Measurements from ENCODE around the gene PPP1R11.

The PPP1R11 gene

DNA sequence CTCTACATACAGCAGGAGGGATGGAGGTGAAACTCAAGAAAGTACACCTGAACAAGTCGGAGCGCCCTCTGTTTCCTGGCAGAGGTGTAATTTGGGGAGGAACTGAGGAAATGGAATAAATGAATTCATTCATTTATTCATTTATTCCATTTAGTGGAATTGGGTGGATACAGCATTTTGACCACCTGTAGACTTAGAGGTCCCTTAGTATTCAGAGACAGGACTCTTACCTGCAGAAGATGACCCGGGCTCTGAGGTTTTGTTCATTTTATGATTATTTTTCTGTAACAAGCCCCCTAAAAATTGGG, 36.8 kb downstream of the PPP1R11 start:
- TF ChIP-seq, protein P1, sequence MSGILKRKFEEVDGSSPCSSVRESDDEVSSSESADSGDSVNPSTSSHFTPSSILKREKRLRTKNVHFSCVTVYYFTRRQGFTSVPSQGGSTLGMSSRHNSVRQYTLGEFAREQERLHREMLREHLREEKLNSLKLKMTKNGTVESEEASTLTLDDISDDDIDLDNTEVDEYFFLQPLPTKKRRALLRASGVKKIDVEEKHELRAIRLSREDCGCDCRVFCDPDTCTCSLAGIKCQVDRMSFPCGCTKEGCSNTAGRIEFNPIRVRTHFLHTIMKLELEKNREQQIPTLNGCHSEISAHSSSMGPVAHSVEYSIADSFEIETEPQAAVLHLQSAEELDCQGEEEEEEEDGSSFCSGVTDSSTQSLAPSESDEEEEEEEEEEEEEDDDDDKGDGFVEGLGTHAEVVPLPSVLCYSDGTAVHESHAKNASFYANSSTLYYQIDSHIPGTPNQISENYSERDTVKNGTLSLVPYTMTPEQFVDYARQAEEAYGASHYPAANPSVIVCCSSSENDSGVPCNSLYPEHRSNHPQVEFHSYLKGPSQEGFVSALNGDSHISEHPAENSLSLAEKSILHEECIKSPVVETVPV (CRISPR knock-in tag; IDR thresholded peaks at IDR 0.05), result no peak
- TF ChIP-seq RARB (CRISPR knock-in tag; IDR thresholded peaks at IDR 0.05) (no peak), BACH2 (CRISPR knock-in tag; IDR thresholded peaks at IDR 0.05; ENCODE audit: borderline replicate concordance) (no peak), GLIS3 (CRISPR knock-in tag; IDR thresholded peaks at IDR 0.05) (no peak), ISL1 (CRISPR knock-in tag; IDR thresholded peaks at IDR 0.05) (no peak), PPARA (CRISPR knock-in tag; IDR thresholded peaks at IDR 0.05; ENCODE audit: borderline replicate concordance) (no peak), ZNF8 (CRISPR knock-in tag; IDR thresholded peaks at IDR 0.05) (no peak), TOX (CRISPR knock-in tag; IDR thresholded peaks at IDR 0.05; ENCODE audit: borderline replicate concordance) (no peak), ZNF565 (CRISPR knock-in tag; conservative IDR thresholded peaks at IDR 0.05; ENCODE audit: low read depth) (no peak), ZFP30 (CRISPR knock-in tag; IDR thresholded peaks at IDR 0.05) (no peak), SNAI2 (CRISPR knock-in tag; IDR thresholded peaks at IDR 0.05) (no peak), ZFP3 (CRISPR knock-in tag; IDR thresholded peaks at IDR 0.05) (no peak)
- TF ChIP-seq, protein P2, sequence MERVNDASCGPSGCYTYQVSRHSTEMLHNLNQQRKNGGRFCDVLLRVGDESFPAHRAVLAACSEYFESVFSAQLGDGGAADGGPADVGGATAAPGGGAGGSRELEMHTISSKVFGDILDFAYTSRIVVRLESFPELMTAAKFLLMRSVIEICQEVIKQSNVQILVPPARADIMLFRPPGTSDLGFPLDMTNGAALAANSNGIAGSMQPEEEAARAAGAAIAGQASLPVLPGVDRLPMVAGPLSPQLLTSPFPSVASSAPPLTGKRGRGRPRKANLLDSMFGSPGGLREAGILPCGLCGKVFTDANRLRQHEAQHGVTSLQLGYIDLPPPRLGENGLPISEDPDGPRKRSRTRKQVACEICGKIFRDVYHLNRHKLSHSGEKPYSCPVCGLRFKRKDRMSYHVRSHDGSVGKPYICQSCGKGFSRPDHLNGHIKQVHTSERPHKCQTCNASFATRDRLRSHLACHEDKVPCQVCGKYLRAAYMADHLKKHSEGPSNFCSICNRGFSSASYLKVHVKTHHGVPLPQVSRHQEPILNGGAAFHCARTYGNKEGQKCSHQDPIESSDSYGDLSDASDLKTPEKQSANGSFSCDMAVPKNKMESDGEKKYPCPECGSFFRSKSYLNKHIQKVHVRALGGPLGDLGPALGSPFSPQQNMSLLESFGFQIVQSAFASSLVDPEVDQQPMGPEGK (CRISPR knock-in tag; IDR thresholded peaks at IDR 0.05; ENCODE audit: borderline replicate concordance), result no peak
- ATAC-seq, result no peak

DNA sequence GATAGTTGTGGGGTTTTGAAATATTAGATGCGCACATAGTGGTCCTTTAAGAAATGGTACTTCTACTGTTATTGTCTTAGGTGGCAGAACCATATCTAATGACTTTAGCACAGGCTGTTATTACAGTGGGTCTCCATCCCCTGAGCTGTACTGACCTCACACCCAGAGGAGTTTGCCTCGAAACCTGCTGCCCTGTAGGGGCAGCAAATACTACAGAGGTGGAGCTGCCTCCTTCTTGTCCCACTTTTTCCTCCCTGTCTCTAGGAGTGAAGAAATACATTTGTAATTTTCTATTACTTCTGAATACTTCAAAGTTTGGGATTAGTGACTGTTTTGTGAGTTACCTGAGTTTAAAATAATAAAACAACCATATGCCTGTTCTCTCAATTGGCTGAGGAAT, 37.7 kb downstream of the PPP1R11 start:
- no peak for ATAC-seq
- TF ChIP-seq ZNF70 (CRISPR knock-in tag; IDR thresholded peaks at IDR 0.05) (no peak), TCF4 (CRISPR knock-in tag; IDR thresholded peaks at IDR 0.05; ENCODE audit: borderline replicate concordance) (no peak), ZFP30 (CRISPR knock-in tag; IDR thresholded peaks at IDR 0.05) (no peak), SNAI2 (CRISPR knock-in tag; IDR thresholded peaks at IDR 0.05) (no peak), ISL1 (CRISPR knock-in tag; IDR thresholded peaks at IDR 0.05) (no peak), ZC3H10 (CRISPR knock-in tag; IDR thresholded peaks at IDR 0.05) (no peak), ZNF8 (CRISPR knock-in tag; IDR thresholded peaks at IDR 0.05) (no peak), GLIS3 (CRISPR knock-in tag; IDR thresholded peaks at IDR 0.05) (no peak), ESRRG (CRISPR knock-in tag; IDR thresholded peaks at IDR 0.05) (no peak), TOX (CRISPR knock-in tag; IDR thresholded peaks at IDR 0.05; ENCODE audit: borderline replicate concordance) (no peak), OSR1 (CRISPR knock-in tag; IDR thresholded peaks at IDR 0.05) (no peak), CSDC2 (CRISPR knock-in tag; IDR thresholded peaks at IDR 0.05) (no peak), ARNTL (CRISPR knock-in tag; IDR thresholded peaks at IDR 0.05; ENCODE audit: borderline replicate concordance, low read depth) (no peak), PPARA (CRISPR knock-in tag; IDR thresholded peaks at IDR 0.05; ENCODE audit: borderline replicate concordance) (no peak)
- TF ChIP-seq, protein P3, sequence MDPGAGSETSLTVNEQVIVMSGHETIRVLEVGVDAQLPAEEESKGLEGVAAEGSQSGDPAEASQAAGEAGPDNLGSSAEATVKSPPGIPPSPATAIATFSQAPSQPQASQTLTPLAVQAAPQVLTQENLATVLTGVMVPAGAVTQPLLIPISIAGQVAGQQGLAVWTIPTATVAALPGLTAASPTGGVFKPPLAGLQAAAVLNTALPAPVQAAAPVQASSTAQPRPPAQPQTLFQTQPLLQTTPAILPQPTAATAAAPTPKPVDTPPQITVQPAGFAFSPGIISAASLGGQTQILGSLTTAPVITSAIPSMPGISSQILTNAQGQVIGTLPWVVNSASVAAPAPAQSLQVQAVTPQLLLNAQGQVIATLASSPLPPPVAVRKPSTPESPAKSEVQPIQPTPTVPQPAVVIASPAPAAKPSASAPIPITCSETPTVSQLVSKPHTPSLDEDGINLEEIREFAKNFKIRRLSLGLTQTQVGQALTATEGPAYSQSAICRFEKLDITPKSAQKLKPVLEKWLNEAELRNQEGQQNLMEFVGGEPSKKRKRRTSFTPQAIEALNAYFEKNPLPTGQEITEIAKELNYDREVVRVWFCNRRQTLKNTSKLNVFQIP (CRISPR knock-in tag; IDR thresholded peaks at IDR 0.05; ENCODE audit: borderline replicate concordance, low read depth), result no peak
- TF ChIP-seq, protein P4, sequence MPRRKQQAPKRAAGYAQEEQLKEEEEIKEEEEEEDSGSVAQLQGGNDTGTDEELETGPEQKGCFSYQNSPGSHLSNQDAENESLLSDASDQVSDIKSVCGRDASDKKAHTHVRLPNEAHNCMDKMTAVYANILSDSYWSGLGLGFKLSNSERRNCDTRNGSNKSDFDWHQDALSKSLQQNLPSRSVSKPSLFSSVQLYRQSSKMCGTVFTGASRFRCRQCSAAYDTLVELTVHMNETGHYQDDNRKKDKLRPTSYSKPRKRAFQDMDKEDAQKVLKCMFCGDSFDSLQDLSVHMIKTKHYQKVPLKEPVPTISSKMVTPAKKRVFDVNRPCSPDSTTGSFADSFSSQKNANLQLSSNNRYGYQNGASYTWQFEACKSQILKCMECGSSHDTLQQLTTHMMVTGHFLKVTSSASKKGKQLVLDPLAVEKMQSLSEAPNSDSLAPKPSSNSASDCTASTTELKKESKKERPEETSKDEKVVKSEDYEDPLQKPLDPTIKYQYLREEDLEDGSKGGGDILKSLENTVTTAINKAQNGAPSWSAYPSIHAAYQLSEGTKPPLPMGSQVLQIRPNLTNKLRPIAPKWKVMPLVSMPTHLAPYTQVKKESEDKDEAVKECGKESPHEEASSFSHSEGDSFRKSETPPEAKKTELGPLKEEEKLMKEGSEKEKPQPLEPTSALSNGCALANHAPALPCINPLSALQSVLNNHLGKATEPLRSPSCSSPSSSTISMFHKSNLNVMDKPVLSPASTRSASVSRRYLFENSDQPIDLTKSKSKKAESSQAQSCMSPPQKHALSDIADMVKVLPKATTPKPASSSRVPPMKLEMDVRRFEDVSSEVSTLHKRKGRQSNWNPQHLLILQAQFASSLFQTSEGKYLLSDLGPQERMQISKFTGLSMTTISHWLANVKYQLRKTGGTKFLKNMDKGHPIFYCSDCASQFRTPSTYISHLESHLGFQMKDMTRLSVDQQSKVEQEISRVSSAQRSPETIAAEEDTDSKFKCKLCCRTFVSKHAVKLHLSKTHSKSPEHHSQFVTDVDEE (CRISPR knock-in tag; IDR thresholded peaks at IDR 0.05), result no peak
- TF ChIP-seq, protein P1 (CRISPR knock-in tag; IDR thresholded peaks at IDR 0.05), result no peak
- TF ChIP-seq, protein P5, sequence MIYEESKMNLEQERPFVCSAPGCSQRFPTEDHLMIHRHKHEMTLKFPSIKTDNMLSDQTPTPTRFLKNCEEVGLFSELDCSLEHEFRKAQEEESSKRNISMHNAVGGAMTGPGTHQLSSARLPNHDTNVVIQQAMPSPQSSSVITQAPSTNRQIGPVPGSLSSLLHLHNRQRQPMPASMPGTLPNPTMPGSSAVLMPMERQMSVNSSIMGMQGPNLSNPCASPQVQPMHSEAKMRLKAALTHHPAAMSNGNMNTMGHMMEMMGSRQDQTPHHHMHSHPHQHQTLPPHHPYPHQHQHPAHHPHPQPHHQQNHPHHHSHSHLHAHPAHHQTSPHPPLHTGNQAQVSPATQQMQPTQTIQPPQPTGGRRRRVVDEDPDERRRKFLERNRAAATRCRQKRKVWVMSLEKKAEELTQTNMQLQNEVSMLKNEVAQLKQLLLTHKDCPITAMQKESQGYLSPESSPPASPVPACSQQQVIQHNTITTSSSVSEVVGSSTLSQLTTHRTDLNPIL (CRISPR knock-in tag; IDR thresholded peaks at IDR 0.05; ENCODE audit: low read depth), result no peak
